ENCODE data around the gene CUL2.

GRCh38 chr10:35040760-35041501 lies 49.2 kb downstream of the CUL2 start:
- no peak for TF ChIP-seq POLR2AphosphoS5 (IDR thresholded peaks at IDR 0.05; ENCODE audit: low read depth, low read length)
- TF ChIP-seq POLR2A (IDR thresholded peaks at IDR 0.05; ENCODE audit: low read depth, low read length) = no peak
- TF ChIP-seq TAF1 (IDR thresholded peaks at IDR 0.05; ENCODE audit: low read depth, low read length) = no peak
- no peak for TF ChIP-seq PAX5 (IDR thresholded peaks at IDR 0.05; ENCODE audit: insufficient read depth, low read length, severe bottlenecking)

Measured in GM12891 (cell line).